Panc1 (cell line): ENCODE results near the gene CEACAM16. TPM values are rescaled to one million over a fixed set of nuclear protein-coding genes. Genes with fewer than 3 reads are reported as not detected.

Source experiments
- ATAC-seq: fragments of 200-7000 bp; cut with Tn5 transposase; 2 replicates; pipeline ENCODE4 v1.9.1; 2020; ENCODE audit warnings: mild to moderate bottlenecking, moderate library complexity
- BruUV-seq: library from RNA; stranded (reverse); fragments of 400-500 nt; replicated peaks from 2 replicates; lab custom pipeline; 2021; lab: Mats Ljungman, UMichigan
- CTCF ChIA-PET: fragments of 300-600 bp; sonication (Branson Sonifier 250); formaldehyde crosslinking; loops from one replicate; lab custom pipeline; 2022; ENCODE audit warnings: antibody characterized with exemption; lab: Charles Lee
- POLR2A ChIA-PET: fragments of 300-600 bp; sonication (Branson Sonifier 250); formaldehyde crosslinking; loops from one replicate; lab custom pipeline; 2022; ENCODE audit warnings: antibody characterized with exemption; lab: Charles Lee
- DNase-seq: peaks from one replicate; pipeline ENCODE4 v3.0.0-alpha.2; 2010; ENCODE audit warnings: low read depth, low spot score
- H3K27ac ChIP-seq: 2 replicates; pipeline ENCODE4 v1.5.1; 2011; ENCODE audit warnings: mild to moderate bottlenecking, low read length, inconsistent platforms
- H3K27me3 ChIP-seq: fragments of 200-500 bp; sonication (Bioruptor generic); 2 replicates; pipeline ENCODE4 v1.6.0; 2014; ENCODE audit warnings: low read length, inconsistent platforms; ENCODE audit not compliant: control insufficient read depth, insufficient read depth
- H3K36me3 ChIP-seq: fragments of 200-500 bp; sonication (Bioruptor generic); 2 replicates; pipeline ENCODE4 v1.5.1; 2014; ENCODE audit warnings: inconsistent platforms, mild to moderate bottlenecking, low read length, moderate library complexity; ENCODE audit not compliant: control insufficient read depth, insufficient read depth
- H3K4me1 ChIP-seq: 2 replicates; pipeline ENCODE4 v1.5.1; 2011; ENCODE audit warnings: inconsistent platforms, mild to moderate bottlenecking, low read length, moderate library complexity; ENCODE audit not compliant: control insufficient read depth, insufficient read depth
- H3K4me3 ChIP-seq, 2 experiments: 2 replicates each; pipeline ENCODE4 v1.5.1; 2011 to 2012; ENCODE audit warnings: low read depth in 2 of 2, low read length in 2 of 2, mild to moderate bottlenecking in 2 of 2, inconsistent platforms in 1 of 2, moderate library complexity in 1 of 2
- H3K9me3 ChIP-seq: fragments of 200-500 bp; sonication (Bioruptor generic); 2 replicates; pipeline ENCODE4 v1.5.1; 2014; ENCODE audit warnings: low read depth, mild to moderate bottlenecking, inconsistent platforms, low read length, moderate library complexity; ENCODE audit not compliant: control insufficient read depth, insufficient read depth
- CTCF ChIP-seq: fragments of 450-650 bp; IDR thresholded peaks from 2 replicates; pipeline ENCODE4 v1.5.1; 2017; ENCODE audit warnings: mild to moderate bottlenecking
- POLR2AphosphoS5 ChIP-seq: IDR thresholded peaks from 2 replicates; pipeline ENCODE4 v1.6.1; 2012; ENCODE audit warnings: mild to moderate bottlenecking, low read depth, low read length, moderate library complexity
- REST ChIP-seq, 2 experiments: IDR thresholded peaks; 2 replicates each; pipeline ENCODE4 v1.6.1; 2011 to 2012; ENCODE audit warnings: low read depth in 2 of 2, control low read depth in 1 of 2, low read length in 1 of 2, mild to moderate bottlenecking in 1 of 2, moderate library complexity in 1 of 2; ENCODE audit not compliant: insufficient read depth in 1 of 2
- SIN3A ChIP-seq: IDR thresholded peaks from 2 replicates; pipeline ENCODE4 v1.6.1; 2012; ENCODE audit warnings: low read depth, mild to moderate bottlenecking, low read length, moderate library complexity, borderline replicate concordance; ENCODE audit not compliant: insufficient read depth
- TCF7L2 ChIP-seq: IDR thresholded peaks from 2 replicates; pipeline ENCODE4 v1.6.1; 2011; ENCODE audit warnings: mild to moderate bottlenecking, low read depth, low read length, inconsistent platforms
- in situ Hi-C: cut with HindIII; loops from 2 replicates; pipeline ENCODE4 v1.10.0; 2016; ENCODE audit warnings: low sequenced_read_pairs, low pct_unique_long_range_greater_than_20kb
- intact Hi-C: fragments of 100-400 bp; cut with micrococcal nuclease; formaldehyde crosslinking; loops from one replicate; pipeline ENCODE4 v1.10.0; 2022; ENCODE audit not compliant: unreplicated experiment
- total RNA-seq: library from RNA; stranded (reverse); gene quantifications from one replicate; pipeline ENCODE4 v1.2.1, GENCODE V29; 2021; ENCODE audit not compliant: unreplicated experiment

Gene CEACAM16
- total RNA-seq, 1 experiment from 2014 or later = not detected

DNA sequence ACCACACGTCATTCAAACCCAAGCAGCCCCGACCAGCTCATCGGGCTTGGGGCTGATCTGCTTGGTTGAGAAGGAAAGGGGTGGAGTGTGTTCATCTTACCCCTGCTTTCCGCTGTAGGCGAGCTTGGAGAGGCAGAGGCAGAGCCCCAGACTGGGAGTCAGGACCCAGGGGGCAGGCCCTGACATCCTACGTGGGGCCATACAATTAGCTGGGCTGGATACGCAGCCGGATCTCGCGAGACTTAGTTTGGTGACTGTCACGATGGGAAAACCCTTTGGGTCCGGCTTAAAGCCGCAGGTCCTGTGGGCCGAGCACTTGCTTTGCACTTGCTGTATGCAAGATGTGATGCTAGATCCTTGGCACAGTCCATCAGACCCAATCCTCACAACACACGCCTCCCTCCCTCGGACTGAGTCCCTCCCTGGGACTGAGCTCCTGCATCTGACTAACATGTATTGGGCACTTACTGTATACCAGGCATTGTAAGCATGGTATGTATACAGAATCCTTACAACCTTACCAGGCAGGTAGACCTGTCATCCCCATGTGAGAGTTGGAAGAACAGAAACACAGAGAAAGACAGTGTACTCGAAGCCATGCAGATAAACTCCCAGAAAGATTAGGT lies 3.7 kb downstream of the CEACAM16 start:
- no peaks in the 10 kb centered on the region for H3K4me1 ChIP-seq
- POLR2A ChIA-PET = no interaction called here
- no peak overlapping the region for H3K4me3 ChIP-seq
- DNase-seq = no peak
- H3K27me3 ChIP-seq = no peaks in the 10 kb centered on the region
- H3K36me3 ChIP-seq = no peaks in the 10 kb centered on the region
- BruUV-seq = no TSS peak
- TF ChIP-seq REST (IDR thresholded peaks at IDR 0.05; ENCODE audit: insufficient read depth in 1 of 2, low read depth in 2 of 2, low read length in 1 of 2) (no peak), CTCF (no peak), TCF7L2 (no peak)
- in situ Hi-C loops (no loop called here), intact Hi-C loops (no loop called here)
- ATAC-seq = no peak; the same call in 1 of the 2 replicates
- H3K9me3 ChIP-seq = no peaks in the 10 kb centered on the region
- H3K27ac ChIP-seq = no peak overlapping the region
- CTCF ChIA-PET = no interaction called here

GRCh38 chr19:44703336-44704078 lies 4.6 kb downstream of the CEACAM16 start:
- TF ChIP-seq CTCF = no peak
- no peak for TF ChIP-seq POLR2AphosphoS5
- no peak for TF ChIP-seq SIN3A
- TF ChIP-seq TCF7L2 = no peak
- no peak for TF ChIP-seq REST (IDR thresholded peaks at IDR 0.05; ENCODE audit: insufficient read depth in 1 of 2, low read depth in 2 of 2, low read length in 1 of 2)
- BruUV-seq = no TSS peak
- DNase-seq (no peak), ATAC-seq (no peak)
- Histone ChIP-seq H3K27me3 (no peaks in the 10 kb centered on the region), H3K4me3 (no peak overlapping the region), H3K4me1 (no peaks in the 10 kb centered on the region), H3K9me3 (no peaks in the 10 kb centered on the region), H3K27ac (no peak overlapping the region), H3K36me3 (no peaks in the 10 kb centered on the region)
- in situ Hi-C loops (no loop called here), intact Hi-C loops (no loop called here)
- POLR2A ChIA-PET = no interaction called here
- CTCF ChIA-PET = no interaction called here
